HT1080 (cell line): Measurements from ENCODE around the gene PFKFB1. TPM values are rescaled to one million over a fixed set of nuclear protein-coding genes. Genes with fewer than 3 reads are reported as not detected.

ENCODE experiments used
- DNase-seq: peaks from one replicate; pipeline ENCODE4 v3.0.0-alpha.2; 2015; ENCODE audit warnings: low read depth
- polyA plus RNA-seq, 2 experiments: library from polyadenylated mRNA; depleted of rRNA; stranded (reverse); fragments of >200 nt; gene quantifications; 2 replicates each; pipeline ENCODE4 v1.2.3, GENCODE V29; 2015
- total RNA-seq: library from RNA; depleted of rRNA; stranded (reverse); fragments of >200 nt; shearing (Covaris generic); gene quantifications from 2 replicates; pipeline ENCODE4 v1.2.3, GENCODE V29; 2014; rRNA removed

PFKFB1 gene
- total RNA-seq, result 0.16 TPM in 1 of 2 replicates, not detected in the other
- 0.10 and 0.23 TPM in 2 replicates for polyA plus RNA-seq (2015; cell fraction: cytosol; rRNA removed)
- polyA plus RNA-seq (2015; cell fraction: nucleus; rRNA removed), result 0.40 and 0.47 TPM in 2 replicates

DNA sequence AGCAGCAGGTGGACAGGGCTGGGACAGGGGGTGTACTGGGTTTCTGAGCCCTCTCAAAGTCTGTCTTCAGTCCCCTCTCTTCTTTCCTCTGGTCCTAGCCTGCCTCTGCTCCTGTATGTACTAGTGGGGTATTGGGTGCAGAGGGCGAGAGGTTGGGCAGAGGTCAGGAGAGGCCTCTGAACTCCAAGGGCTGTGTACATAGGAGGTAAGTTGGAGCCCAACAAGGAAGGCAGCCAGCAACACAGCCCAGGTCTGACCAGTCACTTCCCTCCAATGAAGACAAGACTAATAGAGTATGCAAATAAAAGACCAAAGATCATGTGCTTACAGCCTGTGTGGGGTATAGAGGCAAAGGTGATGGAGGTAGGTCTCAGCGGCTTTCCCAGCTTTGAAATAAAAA lies at the start of gene PFKFB1:
Gene PFKFB1, minus strand, starts transcription at position 90 of the 400 bp plus-strand sequence. CDS start 181 bp downstream, outside the sequence.
- no peak for DNase-seq

DNA sequence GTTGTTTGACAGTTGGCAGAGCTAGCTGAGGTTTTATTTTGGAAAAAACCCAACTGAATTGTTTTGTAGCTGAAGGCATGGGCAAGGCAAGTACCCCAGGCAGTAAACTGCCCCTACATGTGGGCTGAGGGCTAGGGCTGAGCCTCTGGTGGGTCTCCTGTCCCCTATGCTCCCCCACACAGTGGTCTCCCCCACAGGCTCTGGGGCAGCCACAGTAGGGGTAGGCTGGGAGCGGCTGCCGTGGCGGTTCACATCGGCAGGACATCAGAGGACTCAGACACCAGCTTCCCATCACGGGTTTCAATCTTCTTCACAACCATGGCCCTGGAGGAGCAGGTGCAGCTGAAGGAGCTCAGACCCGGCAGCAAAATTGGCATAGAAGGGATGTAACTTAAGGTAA lies 47.5 kb upstream of the PFKFB1 start:
- no peak for DNase-seq

DNA sequence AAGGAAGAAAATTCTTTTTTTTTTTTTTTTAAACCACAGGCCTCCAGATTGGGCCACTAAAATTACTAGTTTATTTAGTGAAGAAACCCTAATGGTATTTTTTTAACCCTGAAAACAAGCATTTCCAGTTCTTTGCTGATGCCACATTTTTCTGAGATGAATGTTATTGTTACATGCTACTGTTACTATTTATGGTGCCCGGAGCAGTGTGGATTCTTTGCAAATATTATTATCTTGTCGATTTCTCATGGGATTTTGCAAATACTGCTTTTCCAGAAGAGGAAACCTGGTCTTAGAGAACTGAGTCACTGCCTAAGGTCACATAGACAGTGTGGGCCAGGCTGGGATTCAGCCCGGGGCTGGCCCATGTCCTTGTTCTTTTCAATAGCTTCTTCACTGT lies 45.5 kb upstream of the PFKFB1 start:
- DNase-seq, result no peak

DNA sequence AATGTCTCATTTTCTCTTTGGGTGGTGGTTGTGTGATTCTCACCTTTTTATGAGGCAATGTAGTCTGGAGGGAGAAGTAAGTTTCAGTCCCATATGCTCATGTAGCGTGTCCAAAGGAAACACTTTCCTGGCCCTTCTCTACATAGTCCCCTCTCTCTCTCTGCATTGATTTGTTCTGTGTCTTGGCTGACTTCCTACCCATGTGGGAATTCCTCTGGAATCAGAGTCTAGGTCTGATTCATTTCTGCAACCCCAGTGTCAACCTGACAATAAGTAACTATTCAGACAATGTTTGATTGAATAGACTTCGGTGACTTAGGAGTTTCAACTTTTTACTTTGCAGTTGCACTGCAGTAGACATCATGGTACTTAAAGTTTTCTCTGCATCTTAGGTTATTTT lies 39.4 kb upstream of the PFKFB1 start:
- DNase-seq, result no peak

DNA sequence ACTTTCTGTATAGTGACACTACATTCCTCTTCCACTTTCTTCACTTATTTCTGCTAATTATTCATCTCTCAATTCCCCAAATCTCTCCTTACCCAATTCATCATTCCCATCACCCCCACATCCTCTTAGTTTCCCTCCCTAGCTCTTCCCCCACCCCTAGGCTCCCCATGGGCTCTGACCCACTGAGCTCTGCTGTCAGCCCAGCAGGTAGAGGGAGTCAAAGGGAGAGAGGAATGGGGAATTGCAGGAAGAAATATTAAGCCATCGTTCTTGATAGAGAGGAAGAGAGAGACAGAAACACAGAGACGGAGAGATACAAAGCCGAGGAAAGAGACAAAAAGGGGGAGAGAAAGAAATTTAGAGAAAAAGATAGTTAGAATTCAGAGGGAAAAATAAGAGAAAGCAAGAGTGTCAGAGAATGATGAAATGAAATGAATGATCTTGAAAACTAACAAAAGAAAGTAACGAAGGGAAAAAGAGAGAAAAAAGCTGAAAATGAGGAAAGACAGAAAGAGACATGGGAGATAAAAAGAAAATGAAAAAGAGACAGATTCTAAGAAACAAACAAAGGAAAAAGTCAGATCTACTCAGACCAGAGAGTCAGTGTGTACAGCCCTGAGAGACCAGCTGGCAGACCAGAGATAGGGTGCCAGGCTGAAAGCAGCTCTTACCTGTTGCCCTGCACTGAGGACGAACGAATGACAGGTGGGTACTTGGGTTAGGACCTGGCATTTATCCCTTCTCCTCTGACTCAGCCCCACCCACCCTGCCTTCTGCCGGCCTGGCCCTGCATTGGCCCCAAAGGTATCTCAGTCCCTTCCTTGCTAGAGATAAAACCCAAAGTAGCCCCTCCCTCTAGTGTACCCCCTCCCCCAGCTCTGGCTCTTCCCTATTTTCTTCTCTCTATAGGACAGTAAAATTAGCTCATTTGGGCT lies 36.5 kb upstream of the PFKFB1 start, which contains the start of gene ALAS2:
Gene ALAS2, minus strand, starts transcription at position 707 of the 935 bp plus-strand sequence. CDS start 4,977 bp downstream, outside the sequence.
- no peak for DNase-seq

DNA sequence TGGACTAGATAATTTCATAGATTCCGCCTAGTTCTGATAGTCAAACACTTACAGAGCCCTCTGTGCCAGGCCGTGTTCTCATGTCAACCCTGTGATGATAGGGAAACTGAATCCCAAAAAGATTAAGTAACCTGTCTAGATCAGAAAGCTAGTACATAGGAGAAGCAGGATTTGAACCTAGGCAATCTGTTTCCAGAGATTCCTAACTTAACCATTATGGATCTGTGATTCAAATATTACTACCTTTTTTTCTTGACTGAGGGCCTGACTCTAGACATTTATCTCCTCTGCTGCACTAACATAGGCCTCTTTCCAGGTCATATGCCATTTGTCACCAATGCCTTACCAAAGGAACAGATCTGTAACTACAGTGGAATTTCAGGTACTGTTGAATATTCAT lies 35.3 kb upstream of the PFKFB1 start:
- DNase-seq, result no peak

DNA sequence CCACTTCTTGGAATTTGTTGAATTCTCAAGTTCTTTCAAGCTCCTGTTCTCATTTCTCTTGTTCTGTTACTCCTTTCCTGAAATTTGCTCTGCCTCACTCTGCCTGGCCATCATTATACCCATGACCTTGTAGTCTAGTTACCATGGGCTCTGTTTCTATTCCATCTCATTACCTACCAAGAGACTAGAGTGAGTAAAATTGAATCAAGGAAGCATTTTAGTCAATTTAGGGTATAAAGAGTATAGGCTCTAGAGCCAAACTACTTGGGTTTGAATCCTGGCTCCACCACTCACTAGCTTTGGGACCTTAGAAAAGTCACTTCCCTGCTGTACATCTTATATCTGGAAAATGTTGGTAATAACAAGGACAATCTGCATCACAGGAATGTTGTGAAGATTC lies 34.6 kb upstream of the PFKFB1 start:
- DNase-seq, result no peak

DNA sequence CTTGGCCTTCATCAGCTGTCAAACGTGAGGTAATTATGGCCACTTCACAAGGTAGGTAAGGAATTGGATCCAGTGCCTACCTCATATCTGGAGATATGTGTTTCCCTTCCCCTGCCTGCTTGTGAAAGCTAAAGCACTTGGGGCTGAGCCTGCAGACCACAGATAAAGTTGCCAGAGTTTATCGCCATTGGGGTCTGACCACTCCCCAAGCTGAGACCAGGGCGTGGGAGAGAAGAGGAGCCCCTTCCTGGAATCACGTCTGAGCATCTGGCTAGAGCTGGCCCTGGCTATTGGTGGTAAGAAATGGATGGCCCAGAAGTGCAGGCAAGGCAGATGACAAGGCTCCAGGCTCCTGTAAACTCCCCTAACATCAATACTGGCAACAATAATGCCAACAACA lies 34.1 kb upstream of the PFKFB1 start:
- DNase-seq, result no peak

DNA sequence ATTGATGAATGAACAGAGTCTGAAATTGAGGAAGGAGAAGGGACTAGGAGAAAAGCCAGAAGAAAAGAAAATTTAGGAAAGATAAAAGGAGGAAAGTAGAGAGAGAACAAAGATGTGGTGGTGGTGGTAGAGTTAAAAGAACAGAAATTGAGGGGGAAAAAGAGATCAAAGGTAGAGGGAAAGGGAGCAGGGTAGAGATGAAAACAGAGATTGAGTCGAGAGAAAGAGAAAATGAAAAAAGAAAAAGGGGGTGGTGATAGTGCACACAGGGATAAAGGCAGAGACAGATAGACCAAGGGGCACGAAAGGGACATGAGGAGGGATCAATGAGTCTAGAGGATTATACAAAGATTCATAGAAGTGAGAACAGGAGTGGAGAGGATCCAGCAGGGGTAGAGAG lies 32.9 kb upstream of the PFKFB1 start:
- no peak for DNase-seq

DNA sequence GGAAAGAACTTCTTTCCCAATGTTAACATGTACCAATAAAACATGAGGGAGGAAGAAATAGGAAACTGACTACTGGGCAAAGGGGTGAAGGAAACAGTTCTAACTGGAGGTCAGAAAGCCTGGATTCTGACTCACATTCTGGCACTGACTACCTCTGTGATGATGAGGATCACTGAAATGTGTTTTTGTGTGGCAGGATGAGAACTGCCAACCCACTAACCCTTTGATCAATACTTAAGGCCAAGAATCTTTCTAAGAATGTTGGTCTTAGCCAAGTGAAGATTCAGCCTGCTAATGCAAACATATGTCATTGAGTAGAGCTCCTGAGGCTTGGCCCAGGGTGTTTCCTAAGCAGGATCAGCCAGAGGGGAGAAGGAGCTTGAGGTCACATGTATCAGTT lies 32.2 kb upstream of the PFKFB1 start:
- DNase-seq, result peak; percentile 14

DNA sequence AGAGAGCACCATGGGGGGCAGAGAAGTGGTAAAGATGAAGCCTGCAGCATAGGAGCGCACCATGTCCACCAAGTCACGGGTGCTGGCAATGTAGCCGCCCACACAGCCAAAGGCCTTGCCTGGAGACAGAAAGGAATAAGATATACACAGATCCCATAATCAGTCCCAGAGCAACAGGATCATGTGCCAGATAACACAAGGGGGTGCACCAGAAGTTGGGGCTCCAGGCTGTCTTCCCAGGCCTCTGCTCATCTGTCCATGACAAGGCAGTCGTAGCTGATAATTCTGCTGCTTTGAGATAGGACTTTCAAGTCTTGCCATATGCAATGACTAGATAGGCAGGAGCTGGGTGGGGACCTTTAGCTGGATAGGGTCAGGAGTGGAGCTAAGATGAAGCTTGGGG lies 20.9 kb upstream of the PFKFB1 start:
- DNase-seq, result no peak

DNA sequence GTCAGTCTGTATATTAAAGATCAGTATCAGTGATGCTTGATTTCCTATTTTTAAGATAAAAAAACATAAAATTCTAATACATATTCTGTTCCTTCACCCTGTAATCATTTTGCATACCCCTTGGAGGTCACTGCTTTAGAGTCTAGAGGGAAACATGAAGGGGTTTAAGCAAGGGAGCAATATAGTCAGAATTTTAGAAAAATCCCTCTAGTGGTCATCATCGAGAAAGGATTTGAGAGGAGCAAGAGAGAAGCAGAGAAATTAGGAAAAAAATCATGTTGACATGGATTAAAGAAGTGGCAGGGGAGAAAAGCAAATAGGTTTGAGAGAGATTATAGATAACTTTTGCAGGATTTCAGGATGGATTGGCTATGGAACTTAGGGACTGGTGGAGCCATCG lies 17.3 kb upstream of the PFKFB1 start:
- no peak for DNase-seq

DNA sequence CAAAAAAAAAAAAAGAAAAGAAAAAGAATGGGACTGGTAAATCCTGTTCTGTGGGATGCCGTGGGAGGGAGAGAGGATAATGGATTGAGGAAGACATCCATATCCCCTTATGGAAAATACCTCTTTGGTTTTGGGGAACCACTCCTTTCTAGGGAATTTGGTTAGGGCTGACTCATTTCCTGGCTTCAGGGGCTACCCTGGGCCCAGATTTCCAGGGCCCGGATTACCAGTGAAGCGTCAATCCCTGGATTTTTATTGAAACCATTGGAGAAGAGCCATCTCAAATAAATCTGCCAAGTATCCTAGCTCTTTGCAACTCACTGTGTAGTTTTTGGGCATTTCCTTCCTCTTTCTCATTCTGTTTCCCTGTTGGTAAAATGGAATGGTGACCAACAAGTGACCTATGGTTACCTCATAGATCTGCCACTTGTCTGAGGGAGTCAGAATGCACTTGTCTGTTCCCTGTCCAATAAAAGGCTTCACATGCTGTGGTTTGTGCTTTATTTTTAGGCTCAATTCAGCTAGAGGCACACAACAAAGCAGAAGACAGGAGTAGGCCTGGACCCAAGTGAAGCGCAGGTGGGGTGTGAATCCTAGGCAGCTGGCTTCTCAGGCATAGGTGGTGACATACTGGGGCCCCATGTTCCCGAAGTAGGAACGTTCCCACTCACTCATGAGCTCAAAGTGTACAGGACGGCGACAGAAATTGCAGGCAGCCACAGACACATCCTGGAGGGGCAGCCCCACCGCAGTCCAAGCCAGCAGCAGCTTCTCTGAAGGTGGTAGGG lies 14.8 kb upstream of the PFKFB1 start:
- DNase-seq, result peak; percentile 67

DNA sequence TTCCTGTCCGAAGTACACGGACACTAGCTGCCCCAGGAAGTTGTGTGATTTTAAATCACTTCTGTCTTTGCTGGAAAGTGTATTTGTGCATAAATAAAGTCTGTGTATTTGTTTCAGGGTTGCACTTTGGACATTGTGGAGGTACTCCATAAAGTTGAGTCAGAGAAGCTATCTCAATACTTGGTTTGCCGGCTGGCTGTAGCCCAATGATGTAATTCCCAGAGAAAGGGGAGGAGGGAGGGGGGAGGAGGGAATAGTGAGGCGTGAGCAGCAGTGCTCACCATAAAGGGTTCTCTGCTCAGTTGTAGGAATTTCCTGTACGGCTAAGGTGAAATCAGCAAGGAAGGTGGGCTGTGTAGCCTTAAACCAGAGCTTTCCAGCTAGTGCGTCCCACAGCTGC lies 13.7 kb upstream of the PFKFB1 start:
- peak; percentile 5 for DNase-seq

DNA sequence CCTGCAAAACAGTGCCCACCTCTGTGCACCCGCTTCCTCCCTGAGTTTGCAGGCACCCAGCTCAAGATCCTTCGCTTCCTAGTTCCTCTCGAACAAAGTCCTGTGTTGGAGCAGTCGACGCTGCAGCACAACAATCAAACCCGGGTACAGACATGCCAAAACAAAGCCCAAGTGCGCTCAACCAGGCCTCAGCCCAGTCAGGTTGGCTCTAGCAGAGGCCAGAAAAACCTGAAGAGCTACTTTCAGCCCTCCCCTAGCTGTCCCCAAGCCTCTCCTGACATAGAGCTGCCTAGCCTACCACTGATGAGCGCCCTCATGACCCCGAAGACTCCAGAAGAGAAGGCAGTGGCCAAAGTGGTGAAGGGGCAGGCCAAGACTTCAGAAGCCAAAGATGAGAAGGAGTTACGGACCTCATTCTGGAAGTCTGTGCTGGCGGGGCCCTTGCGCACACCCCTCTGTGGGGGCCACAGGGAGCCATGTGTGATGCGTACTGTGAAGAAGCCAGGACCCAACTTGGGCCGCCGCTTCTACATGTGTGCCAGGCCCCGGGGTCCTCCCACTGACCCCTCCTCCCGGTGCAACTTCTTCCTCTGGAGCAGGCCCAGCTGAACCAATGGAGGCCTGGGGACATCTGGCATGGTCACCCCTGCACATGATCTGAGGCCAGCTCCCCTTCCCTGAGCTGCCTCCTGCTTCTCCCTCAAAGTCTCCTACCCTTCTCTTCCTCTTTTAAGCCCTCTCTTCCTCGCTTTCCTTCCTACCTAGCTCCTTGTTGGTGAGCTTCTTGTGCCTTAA lies 13.0 kb upstream of the PFKFB1 start:
- no peak for DNase-seq

DNA sequence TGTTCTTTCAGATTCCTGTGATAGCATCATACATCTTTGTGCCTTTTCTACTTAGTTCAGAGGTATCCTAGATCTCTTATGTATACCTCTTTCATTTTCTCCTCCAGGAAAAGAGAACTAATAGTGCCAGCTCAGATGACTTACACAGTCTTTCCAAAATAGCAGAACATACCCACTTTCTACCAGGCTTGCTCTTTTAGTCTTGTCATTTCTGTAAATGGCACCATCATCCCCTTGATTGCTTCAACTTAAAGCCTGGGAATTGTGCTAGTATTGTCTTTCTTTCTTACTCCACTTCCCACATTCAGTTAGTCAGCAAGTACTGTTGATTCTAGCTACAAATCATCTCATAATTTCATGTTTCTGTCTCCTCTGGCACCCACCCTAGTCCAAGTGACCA lies 11.3 kb upstream of the PFKFB1 start:
- no peak for DNase-seq

DNA sequence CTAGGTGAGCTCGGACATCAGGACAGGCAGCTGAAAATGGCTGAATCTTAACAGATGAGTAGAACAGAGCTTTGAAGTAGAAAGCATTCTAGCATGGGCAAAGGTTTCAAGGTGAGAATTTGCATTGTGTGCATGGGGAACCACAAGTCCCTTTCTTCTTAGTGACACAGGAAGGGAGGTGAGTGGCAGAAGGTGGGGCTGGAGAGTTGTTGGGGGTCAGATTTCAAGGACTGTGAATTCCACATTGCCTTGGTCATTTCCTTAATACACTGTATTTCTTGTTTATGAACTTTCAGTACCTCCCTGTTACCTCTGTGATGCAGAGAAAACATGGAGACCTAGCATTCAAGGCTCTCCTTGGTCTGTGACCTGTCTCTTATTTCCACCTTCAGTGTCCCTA lies 10.2 kb upstream of the PFKFB1 start:
- peak; percentile 1 for DNase-seq

DNA sequence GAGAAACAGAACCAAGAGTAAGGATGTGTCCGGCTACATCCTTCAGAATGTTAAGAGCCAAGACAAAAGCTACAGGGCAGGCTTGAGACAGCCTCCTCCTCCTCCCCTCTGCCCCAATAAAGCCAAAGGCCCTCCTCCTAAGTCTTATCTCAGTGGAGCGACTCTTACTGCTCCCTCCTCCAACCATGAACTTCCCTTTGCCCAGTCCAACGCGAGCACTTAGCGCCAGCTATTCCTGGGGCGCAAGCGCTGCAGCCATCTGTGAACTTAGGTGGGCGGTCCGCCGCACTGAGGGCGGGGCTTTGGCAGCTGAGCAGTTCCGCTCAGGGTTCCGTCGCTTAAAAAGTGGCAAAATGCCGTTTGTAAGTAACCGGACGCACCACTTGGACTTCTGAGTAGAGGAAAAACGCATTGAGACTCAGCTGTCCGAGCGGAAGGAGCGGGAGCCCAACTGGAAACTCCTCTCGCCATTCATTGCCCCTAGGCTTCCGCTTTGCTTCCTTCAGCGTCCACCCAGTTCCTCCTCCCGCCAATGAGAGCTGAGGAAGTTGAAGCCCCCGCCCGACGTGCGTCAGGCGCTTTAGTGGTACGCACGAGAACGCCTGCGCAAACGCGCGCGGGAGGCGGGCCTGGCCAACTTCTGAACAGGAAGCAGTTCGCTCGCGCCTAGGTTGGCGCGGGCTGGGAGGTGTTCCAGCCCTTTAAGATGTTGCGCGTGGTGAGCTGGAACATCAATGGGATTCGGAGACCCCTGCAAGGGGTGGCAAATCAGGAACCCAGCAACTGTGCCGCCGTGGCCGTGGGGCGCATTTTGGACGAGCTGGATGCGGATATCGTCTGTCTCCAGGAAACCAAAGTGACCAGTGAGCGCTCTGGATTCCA lies 6.0 kb upstream of the PFKFB1 start, which contains the start of gene APEX2:
Gene APEX2, plus strand, starts transcription at position 647 of the 882 bp plus-strand sequence. Its CDS starts 60 bp downstream, at position 707.
- peak; percentile 92 for DNase-seq

DNA sequence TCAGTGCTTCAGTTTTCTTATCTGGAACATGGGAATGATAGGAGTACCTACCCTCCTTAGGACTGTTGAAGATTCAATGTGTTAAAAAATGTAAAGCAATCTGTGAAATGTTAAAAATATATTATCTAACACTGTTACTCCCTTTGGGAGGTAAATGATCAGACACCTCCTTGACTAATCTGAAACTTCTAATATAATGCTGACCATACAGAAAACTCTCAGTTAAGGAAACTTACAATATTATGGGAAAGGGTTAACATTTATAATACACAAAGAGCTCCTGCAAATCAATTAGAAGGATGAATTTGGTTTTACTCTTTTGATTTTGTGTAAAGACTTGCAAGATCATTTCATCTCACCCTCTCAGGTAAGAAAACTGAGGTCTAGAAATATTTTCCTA lies 1.6 kb upstream of the PFKFB1 start:
- DNase-seq, result no peak
